GM19351 (cell line): ENCODE measurements around the gene PRB3.
A peak's percentile ranks its signal among the peaks of the same experiment; 100 is the strongest.

ENCODE experiments used
- ATAC-seq: cut with Tn5 transposase; IDR thresholded peaks from one replicate; pipeline ENCODE4 v1.9.1; 2021; ENCODE audit warnings: mild to moderate bottlenecking, moderate library complexity; ENCODE audit not compliant: unreplicated experiment

Gene PRB3

GRCh38 chr12:11269607-11270006 is at the start of gene PRB3:
PRB3 (minus strand) TSS chr12:11269707; CDS start chr12:11269669, 38 bp downstream.
- no peak for ATAC-seq

GRCh38 chr12:11310336-11310735 is 40.8 kb upstream of the PRB3 start, which contains the start of gene PRB4:
PRB4 (minus strand) TSS chr12:11310436; CDS start chr12:11310398, 38 bp downstream.
- no peak for ATAC-seq

DNA sequence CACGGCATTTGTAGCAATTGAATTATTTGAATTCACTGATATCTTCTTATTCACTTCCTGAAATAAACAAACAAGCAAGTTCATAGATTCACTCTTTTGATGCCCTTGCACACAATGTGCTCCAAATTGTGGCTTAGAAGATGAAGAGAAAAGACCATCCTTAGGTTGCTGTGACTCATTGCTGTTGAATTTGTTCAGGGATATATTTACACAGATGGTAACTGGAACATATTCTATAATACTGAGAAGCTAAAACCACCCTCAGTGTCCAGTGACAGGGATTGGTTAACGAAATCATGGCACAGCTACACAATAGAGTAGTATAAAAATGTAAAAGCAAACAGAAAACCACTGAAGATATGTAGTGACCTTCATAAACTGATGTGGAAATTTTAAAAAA is 37.6 kb upstream of the PRB3 start:
- ATAC-seq, result no peak

GRCh38 chr12:11273449-11273848 is 3.9 kb upstream of the PRB3 start:
- ATAC-seq, result no peak

DNA sequence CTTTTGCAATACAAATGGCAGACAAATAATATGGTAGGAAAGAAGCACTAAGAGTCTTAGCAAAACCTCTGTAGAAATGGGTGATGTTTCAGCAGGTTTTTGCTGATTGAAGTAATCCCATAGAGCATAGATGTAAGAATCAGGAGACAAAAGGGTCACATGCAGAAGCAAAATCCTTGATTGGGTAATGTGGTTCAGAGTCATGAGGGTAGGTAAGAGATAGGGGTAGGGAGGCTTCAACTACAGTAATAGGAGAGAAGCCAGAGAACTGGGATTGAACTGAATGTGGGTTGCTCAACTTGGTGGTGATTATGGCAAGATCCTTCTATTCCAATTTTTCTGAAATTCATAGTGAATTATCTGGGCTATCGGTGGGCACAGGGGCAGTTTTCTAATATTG is 5.0 kb downstream of the PRB3 start:
- ATAC-seq, result no peak

GRCh38 chr12:11246489-11246888 is 23.0 kb downstream of the PRB3 start:
- ATAC-seq, result no peak

GRCh38 chr12:11242656-11243055 is 26.9 kb downstream of the PRB3 start:
- ATAC-seq, result no peak

DNA sequence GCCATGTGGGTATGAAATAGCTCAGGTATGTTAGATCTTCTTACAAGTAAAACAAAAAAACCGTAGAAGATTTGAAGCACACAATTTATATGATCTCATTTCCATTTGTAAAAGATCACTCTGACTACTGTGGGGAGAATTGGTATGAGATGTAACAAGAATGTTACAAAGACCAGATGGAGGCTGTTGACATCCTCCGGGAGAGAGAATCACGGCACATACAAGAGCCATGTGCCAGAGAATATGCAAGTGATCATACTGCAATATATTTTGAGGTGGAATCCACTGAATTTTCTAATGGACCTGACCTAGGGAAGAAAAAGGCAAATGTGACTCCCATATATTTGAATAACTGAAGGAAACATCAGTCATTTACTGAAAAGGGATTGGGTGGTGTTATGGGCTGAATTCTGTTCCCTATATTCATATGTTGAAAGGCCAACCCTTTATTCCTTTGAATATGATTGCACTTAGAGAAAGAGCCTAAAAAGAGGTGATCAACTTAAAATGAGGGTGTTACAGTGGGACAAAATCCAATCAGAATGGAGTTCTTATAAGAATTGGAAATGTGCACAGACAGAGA is 29.1 kb downstream of the PRB3 start:
- no peak for ATAC-seq

DNA sequence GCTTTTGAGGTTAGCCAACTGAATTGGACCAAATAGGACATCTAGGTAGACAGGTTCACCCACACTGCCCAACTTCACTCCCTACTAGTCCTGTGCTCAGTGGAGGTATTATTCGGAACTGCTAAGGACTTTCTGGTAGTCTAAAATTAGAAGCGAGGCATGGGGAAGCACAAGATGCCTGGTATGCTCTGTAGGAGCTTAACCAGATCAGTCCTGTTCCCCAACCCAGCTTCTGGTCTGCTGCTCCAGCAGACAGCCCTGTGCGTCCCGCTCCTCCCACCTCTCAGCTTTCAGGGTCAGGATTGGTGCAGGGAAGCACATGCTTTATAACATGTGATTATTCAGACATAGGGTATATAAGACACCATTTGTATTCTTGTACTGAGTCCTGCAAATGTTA is 31.2 kb downstream of the PRB3 start:
- no peak for ATAC-seq

- ATAC-seq, result no peak
These were observed 36.0 kb downstream of the PRB3 start for GRCh38 chr12:11233532-11233931.

DNA sequence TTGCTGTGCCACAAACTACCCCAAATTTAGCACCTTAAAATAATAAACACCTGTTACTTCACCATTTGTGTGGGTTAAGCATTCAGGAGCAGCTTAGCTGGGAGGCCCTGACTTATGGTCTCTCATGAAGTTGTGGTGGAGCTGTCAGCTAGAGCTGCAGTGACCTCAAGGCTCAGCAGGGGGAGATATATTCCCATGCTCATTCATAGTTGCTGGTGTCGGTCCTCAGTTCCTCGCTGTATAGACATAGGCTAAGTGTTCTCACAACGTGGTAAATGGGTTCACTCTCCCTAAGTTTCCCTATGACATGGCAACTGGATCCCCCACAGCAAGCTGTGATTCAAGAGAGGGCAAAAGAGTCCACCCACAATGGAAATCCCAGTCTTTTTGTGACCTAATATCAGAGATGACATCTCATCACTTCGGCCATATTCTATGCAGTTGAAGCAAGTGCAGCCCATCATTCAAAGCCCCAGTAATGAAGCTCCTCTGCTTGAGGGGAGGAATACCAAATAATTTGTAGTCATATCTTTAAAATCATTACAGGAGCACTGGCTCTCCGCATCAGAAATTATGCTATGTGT is 41.1 kb downstream of the PRB3 start:
- peak; percentile 96 for ATAC-seq

GRCh38 chr12:11227373-11227772 is 42.1 kb downstream of the PRB3 start:
- ATAC-seq, result no peak
